Measurements from ENCODE around the gene PHF2.

Gene PHF2

GRCh38 chr9:93603906-93604326 lies 27.5 kb downstream of the PHF2 start:
- no peak for DNase-seq
- Histone ChIP-seq H3K9ac (ENCODE audit: low read length) (no peak overlapping the region), H3K4me1 (ENCODE audit: low read length) (0 out of 2 replicates have a peak, but pooled peaks cover 6% of the 10 kb centered on the region), H3K4me2 (ENCODE audit: low read depth, low read length) (no peak overlapping the region), H3K79me2 (ENCODE audit: low read length) (peaks cover 25% of the 10 kb centered on the region), H3K9me3 (replicated peaks; ENCODE audit: insufficient read depth, low read length) (no peaks in the 10 kb centered on the region), H3K27me3 (replicated peaks; ENCODE audit: insufficient read depth, low read length) (no peaks in the 10 kb centered on the region), H4K20me1 (ENCODE audit: insufficient read depth, low read length) (no peaks in the 10 kb centered on the region), H3K4me3 (ENCODE audit: low read length) (no peak overlapping the region), H3K27ac (ENCODE audit: low read length) (no peak overlapping the region), H2AFZ (ENCODE audit: low read length) (no peak overlapping the region), H3K9me2 (replicated peaks; ENCODE audit: insufficient read depth, low read length) (no peaks in the 10 kb centered on the region), H3K36me3 (replicated peaks; ENCODE audit: insufficient read depth, low read length) (no peaks in the 10 kb centered on the region), H3F3A (ENCODE audit: insufficient read depth, low read length) (no peaks in the 10 kb centered on the region)
- TF ChIP-seq EZH2phosphoT487 (IDR thresholded peaks at IDR 0.05; ENCODE audit: low read length) (no peak), EZH2 (optimal IDR thresholded peaks at IDR 0.05; ENCODE audit: low read depth, low read length) (no peak), CTCF (IDR thresholded peaks at IDR 0.05; ENCODE audit: low read length) (no peak)

GRCh38 chr9:93606187-93606586 lies 29.8 kb downstream of the PHF2 start:
- no peak overlapping the region for H3K9ac ChIP-seq (ENCODE audit: low read length)
- no peak overlapping the region for H3K4me2 ChIP-seq (ENCODE audit: low read depth, low read length)
- TF ChIP-seq EZH2 (optimal IDR thresholded peaks at IDR 0.05; ENCODE audit: low read depth, low read length) (no peak), CTCF (IDR thresholded peaks at IDR 0.05; ENCODE audit: low read length) (no peak), EZH2phosphoT487 (IDR thresholded peaks at IDR 0.05; ENCODE audit: low read length) (no peak)
- no peaks in the 10 kb centered on the region for H3K27me3 ChIP-seq (replicated peaks; ENCODE audit: insufficient read depth, low read length)
- no peaks in the 10 kb centered on the region for H4K20me1 ChIP-seq (ENCODE audit: insufficient read depth, low read length)
- H3K27ac ChIP-seq (ENCODE audit: low read length), result no peak overlapping the region
- no peaks in the 10 kb centered on the region for H3K36me3 ChIP-seq (replicated peaks; ENCODE audit: insufficient read depth, low read length)
- no peaks in the 10 kb centered on the region for H3K4me1 ChIP-seq (ENCODE audit: low read length)
- no peak overlapping the region for H3K4me3 ChIP-seq (ENCODE audit: low read length)
- no peak for DNase-seq
- H3K9me2 ChIP-seq (replicated peaks; ENCODE audit: insufficient read depth, low read length), result no peaks in the 10 kb centered on the region
- no peaks in the 10 kb centered on the region for H3F3A ChIP-seq (ENCODE audit: insufficient read depth, low read length)
- H3K9me3 ChIP-seq (replicated peaks; ENCODE audit: insufficient read depth, low read length), result no peaks in the 10 kb centered on the region
- peaks cover 24% of the 10 kb centered on the region for H3K79me2 ChIP-seq (ENCODE audit: low read length)
- no peak overlapping the region for H2AFZ ChIP-seq (ENCODE audit: low read length)

GRCh38 chr9:93610206-93610605 lies 33.8 kb downstream of the PHF2 start:
- no peaks in the 10 kb centered on the region for H3K36me3 ChIP-seq (replicated peaks; ENCODE audit: insufficient read depth, low read length)
- H3K9ac ChIP-seq (ENCODE audit: low read length), result no peak overlapping the region
- no peak overlapping the region for H3K27ac ChIP-seq (ENCODE audit: low read length)
- no peak overlapping the region for H3K4me3 ChIP-seq (ENCODE audit: low read length)
- H2AFZ ChIP-seq (ENCODE audit: low read length), result no peak overlapping the region
- H3K79me2 ChIP-seq (ENCODE audit: low read length), result peaks cover 24% of the 10 kb centered on the region; the same call in 1 of the 2 replicates
- H4K20me1 ChIP-seq (ENCODE audit: insufficient read depth, low read length), result no peaks in the 10 kb centered on the region
- no peak for DNase-seq
- no peaks in the 10 kb centered on the region for H3K9me2 ChIP-seq (replicated peaks; ENCODE audit: insufficient read depth, low read length)
- H3K4me2 ChIP-seq (ENCODE audit: low read depth, low read length), result no peak overlapping the region
- H3F3A ChIP-seq (ENCODE audit: insufficient read depth, low read length), result no peaks in the 10 kb centered on the region
- TF ChIP-seq EZH2phosphoT487 (IDR thresholded peaks at IDR 0.05; ENCODE audit: low read length) (no peak), CTCF (IDR thresholded peaks at IDR 0.05; ENCODE audit: low read length) (no peak), EZH2 (optimal IDR thresholded peaks at IDR 0.05; ENCODE audit: low read depth, low read length) (no peak)
- no peaks in the 10 kb centered on the region for H3K4me1 ChIP-seq (ENCODE audit: low read length)
- no peaks in the 10 kb centered on the region for H3K27me3 ChIP-seq (replicated peaks; ENCODE audit: insufficient read depth, low read length)
- no peaks in the 10 kb centered on the region for H3K9me3 ChIP-seq (replicated peaks; ENCODE audit: insufficient read depth, low read length)
